Ishikawa (cell line): ENCODE data around the gene ZMIZ1.

Experiments
- CREB1 ChIP-seq: IDR thresholded peaks from 2 replicates; pipeline ENCODE4 v1.6.1; 2012; ENCODE audit warnings: low read depth
- EP300 ChIP-seq: IDR thresholded peaks from 2 replicates; pipeline ENCODE4 v1.6.1; 2012; ENCODE audit warnings: borderline replicate concordance
- MAX ChIP-seq: IDR thresholded peaks from 2 replicates; pipeline ENCODE4 v1.6.1; 2012
- TAF1 ChIP-seq: IDR thresholded peaks from 2 replicates; pipeline ENCODE4 v1.6.1; 2012; ENCODE audit warnings: low read depth, mild to moderate bottlenecking
- TCF12 ChIP-seq: IDR thresholded peaks from 2 replicates; pipeline ENCODE4 v1.6.1; 2012; ENCODE audit warnings: low read depth
- TEAD4 ChIP-seq: IDR thresholded peaks from 2 replicates; pipeline ENCODE4 v1.6.1; 2012
- YY1 ChIP-seq: IDR thresholded peaks from 2 replicates; pipeline ENCODE4 v1.6.1; 2012; ENCODE audit warnings: low read depth
- ZBTB7A ChIP-seq: IDR thresholded peaks from 2 replicates; pipeline ENCODE4 v1.6.1; 2012; ENCODE audit warnings: low read depth
- TF ChIP-seq, protein P1 (sequence below): IDR thresholded peaks from 2 replicates; pipeline ENCODE4 v1.6.1; 2012; ENCODE audit warnings: low read depth, mild to moderate bottlenecking

DNA sequence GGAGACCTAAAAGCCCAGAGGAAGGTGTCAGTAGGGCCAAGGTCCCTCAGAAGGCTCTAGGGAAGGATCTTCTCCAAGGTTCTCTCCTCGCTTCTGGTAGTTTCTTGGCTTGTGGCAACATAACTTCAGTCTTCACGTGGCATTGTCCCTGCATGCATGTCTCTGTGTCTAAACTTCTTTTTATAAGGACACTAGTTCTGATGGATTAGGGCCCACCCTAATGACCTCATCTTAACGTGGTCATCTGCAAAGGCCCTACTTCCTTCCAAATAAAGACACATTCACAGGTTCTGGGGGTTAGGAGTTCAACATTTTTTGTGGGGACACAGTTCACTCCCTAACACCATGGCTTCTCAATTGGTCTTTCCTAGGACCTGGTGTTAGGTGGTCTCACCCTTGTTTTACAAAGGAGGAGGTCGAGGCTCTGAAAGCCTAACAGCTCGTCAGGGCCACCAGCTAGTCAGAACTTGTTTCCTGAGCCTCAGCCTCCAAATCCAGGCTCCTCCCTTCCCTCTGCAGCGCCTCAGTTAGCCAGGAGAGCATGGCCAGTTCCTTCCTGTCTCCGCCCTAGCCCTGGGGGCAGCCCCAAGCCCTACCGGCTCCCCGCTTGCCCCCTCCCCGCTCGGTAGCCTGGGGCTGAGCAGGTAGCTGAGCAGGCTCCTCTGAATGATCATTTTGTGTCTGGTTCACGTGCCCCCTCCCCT lies 168.8 kb downstream of the ZMIZ1 start:
- TF ChIP-seq MAX (no peak), ZBTB7A (no peak), TEAD4 (no peak), TCF12 (no peak), YY1 (no peak), CREB1 (no peak), TAF1 (no peak), EP300 (no peak)
- TF ChIP-seq, protein P1, sequence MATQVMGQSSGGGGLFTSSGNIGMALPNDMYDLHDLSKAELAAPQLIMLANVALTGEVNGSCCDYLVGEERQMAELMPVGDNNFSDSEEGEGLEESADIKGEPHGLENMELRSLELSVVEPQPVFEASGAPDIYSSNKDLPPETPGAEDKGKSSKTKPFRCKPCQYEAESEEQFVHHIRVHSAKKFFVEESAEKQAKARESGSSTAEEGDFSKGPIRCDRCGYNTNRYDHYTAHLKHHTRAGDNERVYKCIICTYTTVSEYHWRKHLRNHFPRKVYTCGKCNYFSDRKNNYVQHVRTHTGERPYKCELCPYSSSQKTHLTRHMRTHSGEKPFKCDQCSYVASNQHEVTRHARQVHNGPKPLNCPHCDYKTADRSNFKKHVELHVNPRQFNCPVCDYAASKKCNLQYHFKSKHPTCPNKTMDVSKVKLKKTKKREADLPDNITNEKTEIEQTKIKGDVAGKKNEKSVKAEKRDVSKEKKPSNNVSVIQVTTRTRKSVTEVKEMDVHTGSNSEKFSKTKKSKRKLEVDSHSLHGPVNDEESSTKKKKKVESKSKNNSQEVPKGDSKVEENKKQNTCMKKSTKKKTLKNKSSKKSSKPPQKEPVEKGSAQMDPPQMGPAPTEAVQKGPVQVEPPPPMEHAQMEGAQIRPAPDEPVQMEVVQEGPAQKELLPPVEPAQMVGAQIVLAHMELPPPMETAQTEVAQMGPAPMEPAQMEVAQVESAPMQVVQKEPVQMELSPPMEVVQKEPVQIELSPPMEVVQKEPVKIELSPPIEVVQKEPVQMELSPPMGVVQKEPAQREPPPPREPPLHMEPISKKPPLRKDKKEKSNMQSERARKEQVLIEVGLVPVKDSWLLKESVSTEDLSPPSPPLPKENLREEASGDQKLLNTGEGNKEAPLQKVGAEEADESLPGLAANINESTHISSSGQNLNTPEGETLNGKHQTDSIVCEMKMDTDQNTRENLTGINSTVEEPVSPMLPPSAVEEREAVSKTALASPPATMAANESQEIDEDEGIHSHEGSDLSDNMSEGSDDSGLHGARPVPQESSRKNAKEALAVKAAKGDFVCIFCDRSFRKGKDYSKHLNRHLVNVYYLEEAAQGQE: no peak
